Colonic mucosa (tissue), 4 donors: ENCODE measurements around the gene TBC1D5. TPM values are rescaled to one million over a fixed set of nuclear protein-coding genes. Genes with fewer than 3 reads are reported as not detected.
A peak's percentile ranks its signal among the peaks of the same experiment; 100 is the strongest.

Experiments used
- DNase-seq: peaks from one replicate; pipeline ENCODE4 v3.0.0-alpha.2; 2020
- H3K27ac ChIP-seq: fragments of 200-600 bp; one replicate; pipeline ENCODE4 v1.8.0; 2021
- H3K27me3 ChIP-seq: fragments of 200-600 bp; one replicate; pipeline ENCODE4 v1.8.0; 2021
- H3K36me3 ChIP-seq: fragments of 200-600 bp; one replicate; pipeline ENCODE4 v1.8.0; 2021
- H3K4me1 ChIP-seq: fragments of 200-600 bp; one replicate; pipeline ENCODE4 v1.8.0; 2021; ENCODE audit warnings: mild to moderate bottlenecking
- H3K4me3 ChIP-seq: fragments of 200-600 bp; one replicate; pipeline ENCODE4 v1.8.0; 2021
- H3K9ac ChIP-seq, 2 donors: one replicate each; pipeline ENCODE4 v1.7.0; 2013; ENCODE audit warnings: control low read depth in 2 of 2, low read depth in 2 of 2, low read length in 2 of 2
- H3K9me3 ChIP-seq: fragments of 200-600 bp; one replicate; pipeline ENCODE4 v1.8.0; 2021
- intact Hi-C: fragments of 100-400 bp; cut with DNase I; formaldehyde crosslinking; loops from one replicate; pipeline ENCODE4 v1.14.1; 2022
- total RNA-seq, 2 donors: library from RNA; stranded (reverse); fragmentation: NEBNext Ultra II Directional in 1 of 2; extraction: Animal tissue kit (Norgen Biotek cat#: 25700) in 1 of 2; gene quantifications; one replicate each; pipeline ENCODE4 v1.2.1, GENCODE V29; 2021
- TF ChIP-seq, protein P1 (sequence below): fragments of 200-600 bp; IDR thresholded peaks from one replicate; pipeline ENCODE4 v1.8.0; 2022; ENCODE audit warnings: antibody characterized with exemption, mild to moderate bottlenecking
- donor health status: healthy.
- donor health status: DM: no; HTN: no; CAD: no.
- donor health status: DM: no; HTN: no; CAD: no.

TBC1D5 gene
- total RNA-seq, 2 donors from 2014 or later, result 29.9 to 31.2 TPM

DNA sequence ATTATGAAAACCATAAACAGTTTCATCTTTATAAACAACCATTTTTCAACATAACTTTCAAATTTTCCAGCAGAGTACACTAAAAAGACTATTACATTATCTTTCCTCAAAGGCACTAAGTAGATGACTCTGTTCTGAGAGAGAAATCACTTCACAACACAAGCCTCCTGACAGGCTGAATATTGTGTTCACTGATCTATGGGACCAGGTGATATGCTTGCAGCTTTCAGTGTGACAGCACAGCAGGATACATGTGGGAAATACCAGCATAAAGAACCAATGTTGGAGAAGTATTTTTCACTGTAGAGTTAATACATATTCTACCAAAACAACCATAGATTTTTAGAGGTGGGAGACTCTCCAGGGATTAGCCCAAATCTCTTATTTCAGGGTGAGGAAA, 507.1 kb downstream of the TBC1D5 start:
- Histone ChIP-seq H3K27ac (no peak overlapping the region), H3K27me3 (no peaks in the 10 kb centered on the region), H3K36me3 (no peaks in the 10 kb centered on the region), H3K9ac (no peak overlapping the region), H3K4me3 (no peak overlapping the region), H3K9me3 (no peaks in the 10 kb centered on the region), H3K4me1 (no peaks in the 10 kb centered on the region)
- no peak for DNase-seq
- intact Hi-C loops, result loop anchor here (5.0 kb wide), 1 partner anchor 633 kb away; no protein-coding TSS in a partner anchor
- TF ChIP-seq, protein P1, sequence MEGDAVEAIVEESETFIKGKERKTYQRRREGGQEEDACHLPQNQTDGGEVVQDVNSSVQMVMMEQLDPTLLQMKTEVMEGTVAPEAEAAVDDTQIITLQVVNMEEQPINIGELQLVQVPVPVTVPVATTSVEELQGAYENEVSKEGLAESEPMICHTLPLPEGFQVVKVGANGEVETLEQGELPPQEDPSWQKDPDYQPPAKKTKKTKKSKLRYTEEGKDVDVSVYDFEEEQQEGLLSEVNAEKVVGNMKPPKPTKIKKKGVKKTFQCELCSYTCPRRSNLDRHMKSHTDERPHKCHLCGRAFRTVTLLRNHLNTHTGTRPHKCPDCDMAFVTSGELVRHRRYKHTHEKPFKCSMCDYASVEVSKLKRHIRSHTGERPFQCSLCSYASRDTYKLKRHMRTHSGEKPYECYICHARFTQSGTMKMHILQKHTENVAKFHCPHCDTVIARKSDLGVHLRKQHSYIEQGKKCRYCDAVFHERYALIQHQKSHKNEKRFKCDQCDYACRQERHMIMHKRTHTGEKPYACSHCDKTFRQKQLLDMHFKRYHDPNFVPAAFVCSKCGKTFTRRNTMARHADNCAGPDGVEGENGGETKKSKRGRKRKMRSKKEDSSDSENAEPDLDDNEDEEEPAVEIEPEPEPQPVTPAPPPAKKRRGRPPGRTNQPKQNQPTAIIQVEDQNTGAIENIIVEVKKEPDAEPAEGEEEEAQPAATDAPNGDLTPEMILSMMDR, result no peak

DNA sequence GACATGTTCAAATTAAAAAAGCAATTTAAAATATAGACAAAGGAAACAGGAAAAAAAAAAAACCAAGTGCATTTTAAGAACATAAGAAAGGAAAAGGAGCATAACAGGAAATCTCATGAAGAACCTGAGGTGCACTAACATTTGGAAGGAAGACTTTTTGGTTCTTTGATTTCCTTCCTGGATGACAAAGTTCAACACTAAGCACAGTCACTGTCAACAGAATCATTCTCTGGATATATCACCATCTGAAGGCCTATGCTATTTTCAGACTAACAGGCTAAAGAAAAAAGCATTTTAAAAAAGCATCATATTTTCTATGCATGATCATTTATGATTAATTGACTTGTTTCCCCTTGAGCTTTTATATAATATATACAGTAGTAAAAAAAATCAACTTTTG, 508.0 kb downstream of the TBC1D5 start:
- H3K9ac ChIP-seq, result no peak overlapping the region
- H3K27me3 ChIP-seq, result no peaks in the 10 kb centered on the region
- no peaks in the 10 kb centered on the region for H3K4me1 ChIP-seq
- H3K9me3 ChIP-seq, result no peaks in the 10 kb centered on the region
- DNase-seq, result no peak
- H3K36me3 ChIP-seq, result no peaks in the 10 kb centered on the region
- TF ChIP-seq, protein P1, result no peak
- intact Hi-C loops, result loop anchor here (5.0 kb wide), 1 partner anchor 407 kb away; no protein-coding TSS in a partner anchor
- no peak overlapping the region for H3K4me3 ChIP-seq
- no peak overlapping the region for H3K27ac ChIP-seq

DNA sequence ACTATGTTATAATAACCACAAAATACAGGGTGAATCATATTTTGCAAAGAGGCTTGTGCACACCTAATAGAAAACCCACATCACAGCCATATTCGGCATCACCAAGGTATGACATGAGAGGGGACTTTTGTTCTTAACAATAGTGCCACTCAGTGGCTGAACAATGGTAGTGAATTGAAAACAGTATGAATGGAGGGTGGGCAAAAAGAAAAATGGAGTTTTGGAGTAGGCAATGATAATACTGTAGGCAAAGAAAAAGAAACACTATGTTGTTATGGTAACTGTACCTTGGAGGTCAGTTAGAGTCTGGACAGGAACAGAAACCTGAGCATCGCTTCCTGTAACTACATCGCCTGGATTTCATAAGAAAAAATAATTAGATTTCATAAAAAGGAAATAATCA, 509.0 kb downstream of the TBC1D5 start:
- no peak overlapping the region for H3K4me3 ChIP-seq
- H3K27ac ChIP-seq, result no peak overlapping the region
- H3K27me3 ChIP-seq, result no peaks in the 10 kb centered on the region
- no peak for DNase-seq
- H3K9me3 ChIP-seq, result no peaks in the 10 kb centered on the region
- H3K4me1 ChIP-seq, result no peaks in the 10 kb centered on the region
- TF ChIP-seq, protein P1, result peak; percentile 52
- no peak overlapping the region for H3K9ac ChIP-seq
- no peaks in the 10 kb centered on the region for H3K36me3 ChIP-seq
- intact Hi-C loops, result loop anchor here (5.0 kb wide), 1 partner anchor 406 kb away; no protein-coding TSS in a partner anchor

DNA sequence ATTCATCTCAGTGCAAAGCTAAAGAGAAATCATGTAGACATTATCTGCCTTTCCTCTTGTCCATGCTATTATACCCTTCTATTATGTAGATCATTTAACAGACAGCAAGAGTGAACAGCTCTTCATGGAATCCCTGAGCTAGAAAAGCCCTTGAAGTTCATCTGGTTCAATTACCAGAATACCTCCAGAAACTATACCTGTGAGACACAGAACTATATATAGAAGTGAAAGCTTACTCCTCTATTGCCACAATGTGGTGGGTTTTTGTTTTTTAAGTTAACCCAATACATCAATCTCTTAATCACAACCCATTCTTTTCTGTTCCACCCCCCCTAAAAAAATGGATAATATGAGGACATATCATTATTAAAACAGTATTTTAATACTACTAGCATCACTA, 510.0 kb downstream of the TBC1D5 start:
- DNase-seq, result no peak
- Histone ChIP-seq H3K4me3 (no peak overlapping the region), H3K27ac (no peak overlapping the region), H3K9ac (no peak overlapping the region), H3K9me3 (no peaks in the 10 kb centered on the region), H3K27me3 (no peaks in the 10 kb centered on the region), H3K36me3 (no peaks in the 10 kb centered on the region), H3K4me1 (no peaks in the 10 kb centered on the region)
- TF ChIP-seq, protein P1, result no peak
- intact Hi-C loops, result loop anchor here (5.0 kb wide), 1 partner anchor 405 kb away; no protein-coding TSS in a partner anchor

DNA sequence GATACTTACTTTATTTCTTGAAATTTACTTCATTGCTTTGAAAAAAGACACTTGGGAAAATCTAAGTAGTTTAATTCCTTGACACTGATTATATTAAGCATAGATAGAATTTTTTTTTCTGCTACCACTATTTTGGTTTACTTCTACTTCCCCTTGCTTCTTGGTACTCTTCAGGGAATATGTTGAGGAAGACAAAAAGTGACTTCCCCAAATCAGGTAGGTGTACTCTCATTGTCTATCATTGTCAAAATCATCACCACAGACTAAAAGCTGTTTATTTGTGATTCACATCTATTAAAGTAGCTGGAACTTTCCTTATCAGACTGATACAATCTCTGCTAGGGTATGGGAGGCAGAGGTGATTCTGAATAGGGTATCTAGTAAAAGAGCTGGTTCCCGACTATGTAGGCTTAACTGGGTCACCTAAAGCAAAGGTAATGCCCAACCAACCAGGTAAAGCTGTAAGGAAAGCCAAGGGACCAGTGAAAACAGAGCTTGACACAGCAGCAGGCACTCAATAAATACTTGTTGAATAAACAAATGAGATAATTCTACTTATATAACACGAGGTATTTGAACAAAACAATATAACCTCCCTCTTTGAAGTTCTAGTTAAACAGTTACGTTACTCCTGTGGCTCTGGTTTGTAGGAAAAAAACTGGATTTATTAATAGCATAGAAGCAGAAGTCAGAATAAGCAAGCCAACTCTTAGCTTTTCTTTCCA, 510.7 kb downstream of the TBC1D5 start:
- Histone ChIP-seq H3K27me3 (no peaks in the 10 kb centered on the region), H3K27ac (no peak overlapping the region), H3K9me3 (no peaks in the 10 kb centered on the region), H3K36me3 (no peaks in the 10 kb centered on the region), H3K9ac (no peak overlapping the region), H3K4me1 (no peaks in the 10 kb centered on the region), H3K4me3 (no peak overlapping the region)
- no peak for DNase-seq
- intact Hi-C loops, result loop anchor here (5.0 kb wide), 1 partner anchor 404 kb away; no protein-coding TSS in a partner anchor
- TF ChIP-seq, protein P1, result no peak
